Right lobe of liver (tissue), 4 donors: ENCODE data around the gene PRPF38B.

Experiments used
- POLR2A ChIP-seq: fragments of 450-650 bp; IDR thresholded peaks from one replicate; pipeline ENCODE4 v1.6.1; 2017; ENCODE audit warnings: antibody characterized with exemption, mild to moderate bottlenecking
- TF ChIP-seq, protein P1 (sequence below), 4 donors: fragments of 200-600 bp in 3 of 4; fragments of 450-650 bp in 1 of 4; IDR thresholded peaks; one replicate each; pipeline versions ENCODE4 v1.5.1 to v1.8.0; 2016 to 2022; ENCODE audit warnings: antibody characterized with exemption in 4 of 4, mild to moderate bottlenecking in 2 of 4
- donor health status: DM: no; HTN: no; CAD: no.
- donor health status: DM: no; HTN: no; CAD: no.
- donor health status: DM: no; HTN: yes; CAD: no.

DNA sequence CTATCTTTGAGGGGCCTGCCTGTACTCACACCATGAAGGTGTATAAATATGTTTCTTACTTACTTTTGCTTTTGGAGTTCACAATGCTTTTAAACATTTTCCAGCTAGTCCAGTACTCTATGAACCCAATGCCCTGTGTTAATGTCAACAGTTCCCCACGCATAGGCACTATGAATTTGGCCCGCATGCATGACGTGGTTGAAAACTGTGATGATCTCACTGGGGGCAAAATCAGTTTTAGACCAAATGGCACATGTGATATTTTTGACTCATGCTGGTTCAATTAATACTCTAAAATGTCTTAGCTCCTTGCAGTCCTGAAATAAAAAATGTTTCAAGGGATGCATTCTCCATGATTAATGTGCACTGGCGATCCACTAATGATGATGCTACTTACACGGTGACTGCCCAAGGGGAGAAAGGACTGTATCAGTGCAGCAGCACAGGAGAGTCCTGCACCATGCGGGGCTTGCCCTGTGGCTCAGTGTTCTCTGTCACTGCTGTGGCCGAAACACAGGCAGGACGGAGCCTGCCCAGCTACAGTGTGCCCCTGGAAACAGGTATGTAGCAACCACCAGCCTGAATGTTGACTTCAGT is 36.3 kb downstream of the PRPF38B start:
- TF ChIP-seq, protein P1, sequence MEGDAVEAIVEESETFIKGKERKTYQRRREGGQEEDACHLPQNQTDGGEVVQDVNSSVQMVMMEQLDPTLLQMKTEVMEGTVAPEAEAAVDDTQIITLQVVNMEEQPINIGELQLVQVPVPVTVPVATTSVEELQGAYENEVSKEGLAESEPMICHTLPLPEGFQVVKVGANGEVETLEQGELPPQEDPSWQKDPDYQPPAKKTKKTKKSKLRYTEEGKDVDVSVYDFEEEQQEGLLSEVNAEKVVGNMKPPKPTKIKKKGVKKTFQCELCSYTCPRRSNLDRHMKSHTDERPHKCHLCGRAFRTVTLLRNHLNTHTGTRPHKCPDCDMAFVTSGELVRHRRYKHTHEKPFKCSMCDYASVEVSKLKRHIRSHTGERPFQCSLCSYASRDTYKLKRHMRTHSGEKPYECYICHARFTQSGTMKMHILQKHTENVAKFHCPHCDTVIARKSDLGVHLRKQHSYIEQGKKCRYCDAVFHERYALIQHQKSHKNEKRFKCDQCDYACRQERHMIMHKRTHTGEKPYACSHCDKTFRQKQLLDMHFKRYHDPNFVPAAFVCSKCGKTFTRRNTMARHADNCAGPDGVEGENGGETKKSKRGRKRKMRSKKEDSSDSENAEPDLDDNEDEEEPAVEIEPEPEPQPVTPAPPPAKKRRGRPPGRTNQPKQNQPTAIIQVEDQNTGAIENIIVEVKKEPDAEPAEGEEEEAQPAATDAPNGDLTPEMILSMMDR (IDR thresholded peaks at IDR 0.05) = no peak
- no peak for TF ChIP-seq POLR2A
